H1 (cell line): Measurements from ENCODE around the gene AIF1L. TPM values are rescaled to one million over a fixed set of nuclear protein-coding genes. Genes with fewer than 3 reads are reported as not detected.

Source experiments
- CTCF ChIA-PET: fragments of 300-600 bp; sonication (Branson Sonifier 250); formaldehyde crosslinking; loops from one replicate; lab custom pipeline; 2021; ENCODE audit not compliant: partially characterized antibody; lab: Charles Lee
- POLR2A ChIA-PET: fragments of 300-600 bp; sonication (Branson Sonifier 250); formaldehyde crosslinking; loops from one replicate; lab custom pipeline; 2021; ENCODE audit warnings: inconsistent platforms; ENCODE audit not compliant: partially characterized antibody; lab: Charles Lee
- DNase-seq, 2 experiments: peaks; one replicate each; pipeline versions ENCODE4 v3.0.0 to v3.0.0-alpha.2; 2010 to 2022; ENCODE audit warnings: low spot score in 2 of 2, low read depth in 1 of 2, mixed read lengths in 1 of 2
- FAIRE-seq: peaks from 2 replicates; lab custom pipeline; 2011; peaks lifted over from hg19 to GRCh38; lab: Jason Lieb, UNC
- H2AFZ ChIP-seq: 2 replicates; pipeline ENCODE4 v1.8.1; 2012; ENCODE audit warnings: low read length, inconsistent platforms
- H2AK5ac ChIP-seq: 2 replicates; pipeline ENCODE4 v1.6.1; 2013; ENCODE audit warnings: low read depth, low read length
- H2BK120ac ChIP-seq: replicated peaks from 2 replicates; pipeline ENCODE3; 2013; ENCODE audit warnings: low read depth, low read length, inconsistent platforms
- H2BK12ac ChIP-seq: 2 replicates; pipeline ENCODE4 v1.6.1; 2013; ENCODE audit warnings: low read depth, low read length
- H2BK15ac ChIP-seq: 2 replicates; pipeline ENCODE4 v1.6.1; 2013; ENCODE audit warnings: low read length
- H2BK20ac ChIP-seq: 2 replicates; pipeline ENCODE4 v1.6.1; 2013; ENCODE audit warnings: low read length
- H2BK5ac ChIP-seq: 2 replicates; pipeline ENCODE4 v1.6.1; 2013; ENCODE audit warnings: low read depth, low read length
- H3K14ac ChIP-seq: 2 replicates; pipeline ENCODE4 v1.6.1; 2013; ENCODE audit warnings: inconsistent platforms; ENCODE audit not compliant: insufficient read length
- H3K18ac ChIP-seq: 2 replicates; pipeline ENCODE4 v1.6.1; 2013; ENCODE audit warnings: low read length; ENCODE audit errors: extremely low read depth
- H3K23ac ChIP-seq: 2 replicates; pipeline ENCODE4 v1.6.1; 2013; ENCODE audit warnings: inconsistent platforms; ENCODE audit not compliant: insufficient read length
- H3K23me2 ChIP-seq: 2 replicates; pipeline ENCODE4 v1.6.1; 2013; ENCODE audit warnings: low read depth, low read length
- H3K27ac ChIP-seq: 2 replicates; pipeline ENCODE4 v1.6.1; 2011; ENCODE audit warnings: low read depth, low read length, inconsistent platforms
- H3K27me3 ChIP-seq, 4 experiments: replicated peaks in 1 of 4; 1 replicate in 1 of 4; 2 replicates in 3 of 4; pipeline versions ENCODE4 v1.6.1 to v1.8.1; 2011 to 2013; ENCODE audit warnings: low read length in 3 of 4, mild to moderate bottlenecking in 3 of 4, inconsistent platforms in 2 of 4, mixed read lengths in 2 of 4, moderate library complexity in 1 of 4; ENCODE audit not compliant: control insufficient read depth in 3 of 4, insufficient read depth in 3 of 4; ENCODE audit errors: extremely low read depth in 1 of 4
- H3K36me3 ChIP-seq, 4 experiments: 2 replicates each; pipeline versions ENCODE4 v1.6.1 to v1.8.1; 2011 to 2013; ENCODE audit warnings: mild to moderate bottlenecking in 4 of 4, low read length in 3 of 4, moderate library complexity in 2 of 4, control low read depth in 1 of 4, inconsistent platforms in 1 of 4; ENCODE audit not compliant: insufficient read depth in 4 of 4, control insufficient read depth in 2 of 4
- H3K4ac ChIP-seq: replicated peaks from 2 replicates; pipeline ENCODE3; 2013; ENCODE audit warnings: low read length, low read depth, mixed read lengths, inconsistent platforms; ENCODE audit not compliant: insufficient read length
- H3K4me1 ChIP-seq, 4 experiments: replicated peaks in 1 of 4; 1 replicate in 1 of 4; 2 replicates in 3 of 4; pipeline versions ENCODE4 v1.6.1 to v1.8.1; 2011 to 2013; ENCODE audit warnings: low read length in 3 of 4, inconsistent platforms in 2 of 4, mixed read lengths in 1 of 4; ENCODE audit not compliant: insufficient read depth in 4 of 4, control insufficient read depth in 3 of 4
- H3K4me2 ChIP-seq, 2 experiments: 2 replicates each; pipeline versions ENCODE4 v1.6.1 to v1.8.1; 2011 to 2013; ENCODE audit warnings: low read depth in 2 of 2, low read length in 2 of 2, control low read depth in 1 of 2, inconsistent platforms in 1 of 2, mild to moderate bottlenecking in 1 of 2; ENCODE audit not compliant: insufficient read depth in 1 of 2
- H3K4me3 ChIP-seq, 4 experiments: fragments of 200-600, 300-600 bp in 1 of 4; sonication (generic), shearing (Covaris generic), sonication (Bioruptor Twin) in 1 of 4; 2 replicates each; pipeline versions ENCODE4 v1.5.1 to v1.8.1; 2011 to 2016; ENCODE audit warnings: low read length in 4 of 4, low read depth in 3 of 4, control low read depth in 2 of 4, inconsistent platforms in 2 of 4, mild to moderate bottlenecking in 2 of 4, mixed read lengths in 1 of 4, moderate library complexity in 1 of 4; ENCODE audit not compliant: insufficient read depth in 2 of 4; ENCODE audit errors: extremely low read depth in 1 of 4
- H3K56ac ChIP-seq: replicated peaks from 2 replicates; pipeline ENCODE3; 2013; ENCODE audit warnings: low read depth, mild to moderate bottlenecking, mixed read lengths, low read length, inconsistent platforms; ENCODE audit not compliant: insufficient read length
- H3K79me1 ChIP-seq: 2 replicates; pipeline ENCODE4 v1.6.1; 2013; ENCODE audit warnings: low read depth, low read length, control low read depth
- H3K79me2 ChIP-seq, 2 experiments: 2 replicates each; pipeline versions ENCODE4 v1.6.1 to v1.8.1; 2012 to 2013; ENCODE audit warnings: low read length in 2 of 2, mild to moderate bottlenecking in 2 of 2, inconsistent platforms in 1 of 2; ENCODE audit not compliant: insufficient read depth in 2 of 2, control insufficient read depth in 1 of 2
- H3K9ac ChIP-seq, 4 experiments: replicated peaks in 1 of 4; 1 replicate in 1 of 4; 2 replicates in 3 of 4; pipeline versions ENCODE4 v1.6.1 to v1.8.1; 2011 to 2013; ENCODE audit warnings: low read depth in 3 of 4, low read length in 3 of 4, control low read depth in 2 of 4, mild to moderate bottlenecking in 2 of 4, moderate library complexity in 2 of 4, inconsistent platforms in 1 of 4; ENCODE audit errors: extremely low read depth in 1 of 4
- H3K9me3 ChIP-seq, 2 experiments: 2 replicates each; pipeline versions ENCODE4 v1.6.1 to v1.8.1; 2012 to 2013; ENCODE audit warnings: mild to moderate bottlenecking in 2 of 2, moderate library complexity in 2 of 2, control low read depth in 1 of 2, inconsistent platforms in 1 of 2, low read depth in 1 of 2, low read length in 1 of 2, mixed read lengths in 1 of 2; ENCODE audit not compliant: insufficient read depth in 2 of 2
- H4K20me1 ChIP-seq, 2 experiments: replicated peaks in 1 of 2; 2 replicates each; pipeline versions ENCODE3 to v1.8.1; 2011 to 2013; ENCODE audit warnings: inconsistent platforms in 2 of 2, low read length in 2 of 2, mild to moderate bottlenecking in 1 of 2; ENCODE audit not compliant: insufficient read depth in 2 of 2, control insufficient read depth in 1 of 2
- H4K5ac ChIP-seq: 2 replicates; pipeline ENCODE4 v1.6.1; 2013; ENCODE audit warnings: low read length, low read depth, mixed read lengths, inconsistent platforms; ENCODE audit not compliant: insufficient read length
- H4K8ac ChIP-seq: 2 replicates; pipeline ENCODE4 v1.8.0; 2013; ENCODE audit warnings: mild to moderate bottlenecking, moderate library complexity, low read length, inconsistent platforms; ENCODE audit not compliant: insufficient read depth; ENCODE audit errors: extremely low read depth
- H4K91ac ChIP-seq: replicated peaks from 2 replicates; pipeline ENCODE3; 2013; ENCODE audit warnings: low read length, mixed read lengths, inconsistent platforms; ENCODE audit not compliant: insufficient read length
- CBX8 ChIP-seq: fragments of 300-800, 300-1000 bp; sonication (generic); IDR thresholded peaks from 2 replicates; pipeline ENCODE4 v1.7.1; 2016; ENCODE audit warnings: low read depth, low read length, borderline replicate concordance
- KDM1A ChIP-seq: fragments of 200-600, 300-600 bp; sonication (generic); IDR thresholded peaks from 2 replicates; pipeline ENCODE4 v1.7.1; 2016; ENCODE audit warnings: mild to moderate bottlenecking, low read length, borderline replicate concordance
- WGBS, 2 experiments: shearing (Covaris generic) in 1 of 2; methylation state at CpG; one replicate each; pipeline versions ENCODE4 v1.1.6 to v1.1.7; 2013 to 2015; ENCODE audit warnings: low lambda C conversion rate in 2 of 2, mixed read lengths in 2 of 2, inconsistent platforms in 1 of 2, low coverage in 1 of 2, missing lambda C conversion rate in 1 of 2; ENCODE audit not compliant: insufficient replicate concordance in 2 of 2, insufficient coverage in 1 of 2, insufficient read length in 1 of 2; ENCODE audit errors: extremely low coverage in 1 of 2, missing lambda C conversion rate in 1 of 2; 5-methylcytosine and 5-hydroxymethylcytosine counted together
- polyA plus RNA-seq, 7 experiments: library from polyadenylated mRNA; depleted of rRNA in 3 of 7; stranded (reverse) in 5 of 7; unstranded in 2 of 7; fragments of >200 nt in 5 of 7; fragments of 200-250 nt in 2 of 7; gene quantifications; 1 replicate in 5 of 7; 2 replicates in 1 of 7; 4 replicates in 1 of 7; pipeline versions ENCODE4 v1.2.1 to v1.2.3, GENCODE V29; 2011 to 2013; ENCODE audit warnings: missing spikeins in 2 of 7, mixed read lengths in 2 of 7
- total RNA-seq: library from RNA; stranded (reverse); fragmentation: NEBNext Ultra II Directional; extraction: Animal tissue kit (Norgen Biotek cat#: 25700); gene quantifications from 2 replicates; pipeline ENCODE4 v1.2.1, GENCODE V29; 2021
- TF ChIP-seq, protein P1 (sequence below): IDR thresholded peaks from 2 replicates; pipeline ENCODE4 v1.6.1; 2012; ENCODE audit warnings: inconsistent platforms
- TF ChIP-seq, protein P2 (sequence below): IDR thresholded peaks from 2 replicates; pipeline ENCODE4 v1.6.1; 2012; ENCODE audit warnings: inconsistent platforms

AIF1L gene
- total and polyA plus RNA-seq, 2 of the 8 experiments (the other 6 are each of a cell fraction or from before 2014, with no cell fraction given), result 70.7 to 149 TPM

DNA sequence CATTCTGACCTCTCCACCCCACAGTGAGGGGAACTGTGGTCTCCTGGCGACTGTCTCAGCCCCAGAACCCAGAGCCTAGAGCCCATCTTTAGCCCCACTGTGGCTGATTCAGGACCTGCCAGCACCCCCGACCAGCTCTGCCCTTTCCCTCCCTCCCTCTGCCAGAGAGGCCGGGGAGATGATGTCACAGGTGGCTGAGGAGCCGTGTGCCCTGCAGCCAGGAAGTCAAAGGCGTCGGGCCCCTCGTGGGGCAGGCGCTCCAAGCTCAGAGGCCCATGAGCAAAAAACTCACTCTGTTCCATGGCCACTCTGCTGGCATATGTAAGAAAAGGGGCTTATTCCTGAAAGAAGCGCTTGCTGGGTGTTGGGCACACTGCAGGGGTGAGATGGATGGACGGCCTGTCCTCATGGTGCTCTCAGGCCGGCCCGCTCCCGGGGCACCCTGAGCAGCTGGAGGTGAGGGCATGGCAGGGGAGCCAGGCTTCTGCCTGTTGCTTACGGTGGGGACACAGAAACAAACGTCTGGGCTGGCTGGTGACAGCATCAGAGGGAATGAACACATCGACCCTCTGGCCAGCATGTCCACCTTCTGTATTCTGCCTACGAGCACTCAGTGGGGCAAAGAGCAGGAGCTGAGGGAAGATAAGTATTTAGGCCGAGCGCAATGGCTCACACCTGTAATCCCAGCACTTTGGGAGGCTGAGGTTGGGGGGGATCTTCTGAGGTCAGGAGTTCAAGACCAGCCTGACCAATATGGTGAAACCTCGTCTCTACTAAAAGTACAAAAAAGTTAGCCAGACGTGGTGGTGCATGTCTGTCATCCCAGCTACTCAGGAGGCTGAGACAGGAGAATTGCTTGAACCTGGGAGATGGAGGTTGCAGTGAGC, 46.3 kb upstream of the AIF1L start:
- Histone ChIP-seq H4K5ac (no peak overlapping the region), H3K9me3 (no peaks in the 10 kb centered on the region; a peak in 1 of 4 replicates), H2AK5ac (no peak overlapping the region), H2BK5ac (no peak overlapping the region), H3K79me2 (no peaks in the 10 kb centered on the region), H3K4me2 (no peak overlapping the region), H2BK20ac (no peak overlapping the region), H4K91ac (no peak overlapping the region), H2BK15ac (no peak overlapping the region), H3K4me1 (no peaks in the 10 kb centered on the region), H4K20me1 (no peaks in the 10 kb centered on the region), H3K14ac (no peak overlapping the region), H3K27ac (no peak overlapping the region), H3K9ac (no peak overlapping the region; a peak in 1 of 7 replicates), H2BK12ac (no peak overlapping the region), H3K18ac (no peak overlapping the region), H2AFZ (no peak overlapping the region), H3K36me3 (no peaks in the 10 kb centered on the region), H3K56ac (no peak overlapping the region), H3K23ac (no peak overlapping the region), H3K4ac (no peak overlapping the region), H2BK120ac (no peak overlapping the region), H3K23me2 (no peaks in the 10 kb centered on the region), H3K79me1 (no peaks in the 10 kb centered on the region), H3K27me3 (no peaks in the 10 kb centered on the region), H4K8ac (no peak overlapping the region), H3K4me3 (no peak overlapping the region)
- 84% methylated on average over 16 of the region's 21 CpGs; no CpG with 5 or more reads in 1 of the 2 experiments for WGBS, 2 experiments
- no peak for DNase-seq
- TF ChIP-seq KDM1A, result no peak
- TF ChIP-seq CBX8, result no peak
- TF ChIP-seq, protein P1, sequence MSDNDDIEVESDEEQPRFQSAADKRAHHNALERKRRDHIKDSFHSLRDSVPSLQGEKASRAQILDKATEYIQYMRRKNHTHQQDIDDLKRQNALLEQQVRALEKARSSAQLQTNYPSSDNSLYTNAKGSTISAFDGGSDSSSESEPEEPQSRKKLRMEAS, result peak; percentile 30; the same call in 1 of the 2 replicates
- TF ChIP-seq, protein P2, sequence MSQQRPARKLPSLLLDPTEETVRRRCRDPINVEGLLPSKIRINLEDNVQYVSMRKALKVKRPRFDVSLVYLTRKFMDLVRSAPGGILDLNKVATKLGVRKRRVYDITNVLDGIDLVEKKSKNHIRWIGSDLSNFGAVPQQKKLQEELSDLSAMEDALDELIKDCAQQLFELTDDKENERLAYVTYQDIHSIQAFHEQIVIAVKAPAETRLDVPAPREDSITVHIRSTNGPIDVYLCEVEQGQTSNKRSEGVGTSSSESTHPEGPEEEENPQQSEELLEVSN, result peak; percentile 54; the same call in 1 of the 2 replicates
- POLR2A ChIA-PET, result interaction anchor here (1.2 kb wide), 1 partner anchor 111 kb away, joined by 3 read pairs; no protein-coding TSS in a partner anchor
- CTCF ChIA-PET, result interaction anchor here (0.5 to 6.6 kb wide), 11 partner anchors 7 to 322 kb away, joined by 3 to 156 read pairs (median 3); partner anchors contain the start of gene LAMC3
- FAIRE-seq, result no peak
